ENCODE data around the gene PI4KA.
A peak's percentile ranks its signal among the peaks of the same experiment; 100 is the strongest.

PI4KA gene

DNA sequence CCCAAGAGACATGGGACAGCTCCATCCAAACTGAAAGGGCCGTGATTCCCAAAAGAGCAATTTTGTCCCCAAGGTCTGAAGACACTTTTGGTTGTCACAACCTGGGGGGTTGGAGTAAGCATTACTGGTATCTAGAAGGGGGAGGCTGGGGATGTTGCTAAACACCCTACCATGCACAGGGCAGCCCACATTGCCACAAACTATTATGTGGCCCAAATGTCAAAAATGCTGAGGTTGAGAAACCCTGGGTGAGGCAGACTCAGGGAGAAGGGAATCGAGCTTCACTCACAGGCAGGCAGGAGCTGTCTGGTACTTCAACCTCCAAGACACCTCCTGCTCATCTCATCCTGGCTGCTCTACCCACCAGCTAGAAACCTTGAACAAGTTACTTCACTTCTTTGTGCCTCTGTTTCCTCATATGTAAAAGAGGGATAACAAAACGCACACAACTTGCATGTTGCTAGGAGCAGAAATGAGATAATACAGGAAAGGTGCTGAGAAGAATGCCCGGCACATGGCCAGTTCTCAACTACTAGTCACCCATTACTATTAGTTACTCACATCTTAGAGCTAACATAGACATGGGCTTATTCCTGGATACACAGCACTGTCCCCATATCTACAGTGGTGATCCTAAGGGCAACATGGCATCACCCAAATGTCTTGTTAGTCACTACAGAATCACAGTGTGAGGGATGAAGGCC lies 75.9 kb downstream of the PI4KA start:
- TF ChIP-seq CTCF (IDR thresholded peaks at IDR 0.05; ENCODE audit: low read depth, low read length) = no peak
- no peak for TF ChIP-seq MAX (IDR thresholded peaks at IDR 0.05; ENCODE audit: low read depth, low read length)
- no peak for TF ChIP-seq MYC (IDR thresholded peaks at IDR 0.05; ENCODE audit: low read depth, low read length)
- no peak for TF ChIP-seq POLR2A (IDR thresholded peaks at IDR 0.05; ENCODE audit: extremely low read depth, insufficient read length)
- no peak for DNase-seq (ENCODE audit: low read depth)
- no peak overlapping the region for H3K4me3 ChIP-seq (ENCODE audit: low read depth, low read length)

- H3K4me3 ChIP-seq (ENCODE audit: low read depth, low read length) = no peak overlapping the region
- DNase-seq (ENCODE audit: low read depth) = no peak
- TF ChIP-seq CTCF (IDR thresholded peaks at IDR 0.05; ENCODE audit: low read depth, low read length) = no peak
- no peak for TF ChIP-seq MYC (IDR thresholded peaks at IDR 0.05; ENCODE audit: low read depth, low read length)
- TF ChIP-seq MAX (IDR thresholded peaks at IDR 0.05; ENCODE audit: low read depth, low read length) = no peak
- TF ChIP-seq POLR2A (IDR thresholded peaks at IDR 0.05; ENCODE audit: extremely low read depth, insufficient read length) = no peak
Observed at GRCh38 chr22:20782083-20782482, 76.5 kb downstream of the PI4KA start.

GRCh38 chr22:20781272-20781990 lies 77.2 kb downstream of the PI4KA start:
- DNase-seq (ENCODE audit: low read depth) = peak; percentile 26
- TF ChIP-seq MAX (IDR thresholded peaks at IDR 0.05; ENCODE audit: low read depth, low read length) = no peak
- no peak for TF ChIP-seq CTCF (IDR thresholded peaks at IDR 0.05; ENCODE audit: low read depth, low read length)
- no peak for TF ChIP-seq MYC (IDR thresholded peaks at IDR 0.05; ENCODE audit: low read depth, low read length)
- no peak for TF ChIP-seq POLR2A (IDR thresholded peaks at IDR 0.05; ENCODE audit: extremely low read depth, insufficient read length)
- no peak overlapping the region for H3K4me3 ChIP-seq (ENCODE audit: low read depth, low read length)

DNA sequence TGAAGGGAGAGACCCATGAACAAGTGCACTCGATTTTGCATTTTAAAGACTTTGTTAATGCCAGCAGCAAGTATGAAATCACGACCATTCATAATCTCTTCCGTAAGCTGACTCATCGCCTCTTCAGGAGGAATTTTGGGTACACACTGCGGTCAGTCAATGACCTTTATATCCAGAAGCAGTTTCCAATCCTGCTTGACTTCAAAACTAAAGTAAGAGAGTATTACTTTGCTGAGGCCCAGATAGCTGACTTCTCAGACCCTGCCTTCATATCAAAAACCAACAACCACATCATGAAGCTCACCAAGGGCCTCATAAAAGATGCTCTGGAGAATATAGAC lies 78.8 kb downstream of the PI4KA start:
- TF ChIP-seq CTCF (IDR thresholded peaks at IDR 0.05; ENCODE audit: low read depth, low read length) (no peak), POLR2A (IDR thresholded peaks at IDR 0.05; ENCODE audit: extremely low read depth, insufficient read length) (no peak), MAX (IDR thresholded peaks at IDR 0.05; ENCODE audit: low read depth, low read length) (no peak), MYC (IDR thresholded peaks at IDR 0.05; ENCODE audit: low read depth, low read length) (no peak)
- no peak for DNase-seq (ENCODE audit: low read depth)
- H3K4me3 ChIP-seq (ENCODE audit: low read depth, low read length) = no peak overlapping the region

DNA sequence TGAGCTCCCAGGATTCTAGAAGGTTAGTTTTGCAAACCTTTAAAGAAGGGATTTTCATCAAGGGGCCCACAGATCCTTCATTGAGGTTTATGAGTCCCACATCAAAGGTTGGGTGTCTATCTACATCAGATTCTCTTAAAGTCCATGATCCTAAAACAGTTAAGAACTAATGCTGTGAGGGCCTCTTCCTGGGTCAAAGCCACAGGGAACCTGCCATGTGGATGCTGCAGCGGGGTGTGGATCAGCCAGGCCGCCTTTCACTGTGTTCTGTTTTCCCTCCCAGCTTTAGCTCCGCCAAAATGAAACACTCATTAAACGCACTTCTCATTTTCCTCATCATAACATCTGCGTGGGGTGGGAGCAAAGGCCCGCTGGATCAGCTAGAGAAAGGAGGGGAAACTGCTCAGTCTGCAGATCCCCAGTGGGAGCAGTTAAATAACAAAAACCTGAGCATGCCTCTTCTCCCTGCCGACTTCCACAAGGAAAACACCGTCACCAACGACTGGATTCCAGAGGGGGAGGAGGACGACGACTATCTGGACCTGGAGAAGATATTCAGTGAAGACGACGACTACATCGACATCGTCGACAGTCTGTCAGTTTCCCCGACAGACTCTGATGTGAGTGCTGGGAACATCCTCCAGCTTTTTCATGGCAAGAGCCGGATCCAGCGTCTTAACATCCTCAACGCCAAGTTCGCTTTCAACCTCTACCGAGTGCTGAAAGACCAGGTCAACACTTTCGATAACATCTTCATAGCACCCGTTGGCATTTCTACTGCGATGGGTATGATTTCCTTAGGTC lies 79.4 kb downstream of the PI4KA start:
- DNase-seq (ENCODE audit: low read depth) = no peak
- H3K4me3 ChIP-seq (ENCODE audit: low read depth, low read length) = no peak overlapping the region
- TF ChIP-seq CTCF (IDR thresholded peaks at IDR 0.05; ENCODE audit: low read depth, low read length) = no peak
- no peak for TF ChIP-seq MAX (IDR thresholded peaks at IDR 0.05; ENCODE audit: low read depth, low read length)
- TF ChIP-seq POLR2A (IDR thresholded peaks at IDR 0.05; ENCODE audit: extremely low read depth, insufficient read length) = no peak
- no peak for TF ChIP-seq MYC (IDR thresholded peaks at IDR 0.05; ENCODE audit: low read depth, low read length)

Data from NB4 (cell line).